HepG2 (cell line): Measurements from ENCODE around the gene JSRP1. TPM values are rescaled to one million over a fixed set of nuclear protein-coding genes. Genes with fewer than 3 reads are reported as not detected.
"Not testable (repeated sequence)": the region's sequence is repeated elsewhere in the genome, so short reads cannot be mapped to it uniquely, and the experiment has no call there.

Source experiments
- ATAC-seq: fragments of 200-7000 bp; cut with Tn5 transposase; 3 replicates; pipeline ENCODE4 v1.9.1; 2020; ENCODE audit warnings: mild to moderate bottlenecking, moderate library complexity
- BruUV-seq: library from RNA; stranded (reverse); fragments of 400-500 nt; replicated peaks from 2 replicates; lab custom pipeline; 2021; lab: Mats Ljungman, UMichigan
- CTCF ChIA-PET: fragments of 300-600 bp; formaldehyde crosslinking; extraction: SDS; loops from one replicate; lab custom pipeline; 2021; ENCODE audit warnings: low total read pairs, inconsistent platforms, low intra/inter-chr PET ratio; lab: Yijun Ruan, JAX
- POLR2A ChIA-PET: fragments of 350-600 bp; sonication (Branson Sonifier 250); formaldehyde crosslinking; loops from one replicate; lab custom pipeline; 2020; ENCODE audit warnings: antibody characterized with exemption, inconsistent platforms; lab: Yijun Ruan, JAX
- DNase-seq: peaks from one replicate; pipeline ENCODE4 v3.0.0-alpha.2; 2015; ENCODE audit warnings: low spot score
- FAIRE-seq: peaks from 3 replicates; lab custom pipeline; 2011; peaks lifted over from hg19 to GRCh38; lab: Jason Lieb, UNC
- H2AFZ ChIP-seq: one replicate; pipeline ENCODE4 v1.6.1; 2011; ENCODE audit warnings: low read length, inconsistent platforms
- H3K27ac ChIP-seq: fragments of 300-600 bp; 3 replicates; pipeline ENCODE4 v1.8.0; 2011; ENCODE audit warnings: mixed run types, mild to moderate bottlenecking, mixed read lengths, low read length, inconsistent platforms; ENCODE audit not compliant: insufficient read depth; ENCODE audit errors: extremely low read length
- H3K27me3 ChIP-seq, 2 experiments: fragments of 200-600 bp in 1 of 2; 2 replicates in 1 of 2; 3 replicates in 1 of 2; pipeline versions ENCODE4 v1.6.0 to v1.8.0; 2011; ENCODE audit warnings: low read length in 2 of 2, mild to moderate bottlenecking in 2 of 2, moderate library complexity in 2 of 2, inconsistent platforms in 1 of 2; ENCODE audit not compliant: insufficient read depth in 2 of 2, control insufficient read depth in 1 of 2
- H3K36me3 ChIP-seq, 2 experiments: fragments of 200-600 bp in 1 of 2; replicated peaks in 1 of 2; 2 replicates in 1 of 2; 3 replicates in 1 of 2; pipeline versions ENCODE4 v1.5.1 to v1.8.0; 2011; ENCODE audit warnings: low read length in 2 of 2, inconsistent platforms in 1 of 2; ENCODE audit not compliant: insufficient read depth in 2 of 2, control insufficient read depth in 1 of 2
- H3K4me1 ChIP-seq: 2 replicates; pipeline ENCODE4 v1.5.1; 2012; ENCODE audit warnings: low read length, inconsistent platforms; ENCODE audit not compliant: insufficient read depth
- H3K4me2 ChIP-seq: 2 replicates; pipeline ENCODE4 v1.6.0; 2011; ENCODE audit warnings: low read depth, low read length, inconsistent platforms
- H3K4me3 ChIP-seq, 3 experiments: fragments of 200-600 bp in 1 of 3; sonication (generic), shearing (Covaris generic) in 1 of 3; replicated peaks in 1 of 3; 2 replicates each; pipeline ENCODE4 v1.5.1; 2011 to 2016; ENCODE audit warnings: low read length in 3 of 3, inconsistent platforms in 2 of 3, low read depth in 2 of 3, mild to moderate bottlenecking in 2 of 3, control low read depth in 1 of 3, mixed read lengths in 1 of 3; ENCODE audit not compliant: insufficient read depth in 1 of 3
- H3K79me2 ChIP-seq: one replicate; pipeline ENCODE4 v1.6.1; 2011; ENCODE audit warnings: low read length, inconsistent platforms; ENCODE audit not compliant: insufficient read depth
- H3K9ac ChIP-seq: 2 replicates; pipeline ENCODE4 v1.6.0; 2011; ENCODE audit warnings: mild to moderate bottlenecking, low read depth, low read length, inconsistent platforms; ENCODE audit not compliant: insufficient read depth
- H3K9me3 ChIP-seq: 2 replicates; pipeline ENCODE4 v1.5.1; 2012; ENCODE audit warnings: mild to moderate bottlenecking, low read length
- H4K20me1 ChIP-seq: 2 replicates; pipeline ENCODE4 v1.6.0; 2011; ENCODE audit warnings: inconsistent platforms, mild to moderate bottlenecking, low read length, moderate library complexity; ENCODE audit not compliant: insufficient read depth
- BCL3 ChIP-seq: sonication (generic); formaldehyde crosslinking; IDR thresholded peaks from 2 replicates; pipeline ENCODE4 v1.5.1; 2020; ENCODE audit warnings: mild to moderate bottlenecking, missing genetic modification reagents, moderate library complexity
- FOXK2 ChIP-seq: fragments of 450-650 bp; IDR thresholded peaks from 2 replicates; pipeline ENCODE4 v1.6.1; 2016
- TCF7 ChIP-seq: sonication (generic); IDR thresholded peaks from 2 replicates; pipeline ENCODE4 v1.6.1; 2016; ENCODE audit warnings: antibody characterized with exemption, low read depth
- ZMYM3 ChIP-seq: sonication (generic); formaldehyde crosslinking; IDR thresholded peaks from 2 replicates; pipeline ENCODE4 v1.5.1; 2020; ENCODE audit warnings: mild to moderate bottlenecking, missing genetic modification reagents
- ZNF768 ChIP-seq: sonication (generic); formaldehyde crosslinking; IDR thresholded peaks from 2 replicates; pipeline ENCODE4 v1.4.0; 2020; ENCODE audit warnings: missing genetic modification reagents
- WGBS: methylation state at CpG from one replicate; pipeline ENCODE4 v1.1.6; 2017; ENCODE audit warnings: low lambda C conversion rate; 5-methylcytosine and 5-hydroxymethylcytosine counted together
- in situ Hi-C: cut with HindIII; loops from 2 replicates; pipeline ENCODE4 v1.10.0; 2017; ENCODE audit warnings: low pct_unique_long_range_greater_than_20kb; ENCODE audit not compliant: extremely low pct_ligation_motif_present
- intact Hi-C: fragments of 100-400 bp; cut with micrococcal nuclease; formaldehyde crosslinking; loops from one replicate; pipeline ENCODE4 v1.10.0; 2022; ENCODE audit not compliant: unreplicated experiment
- polyA plus RNA-seq, 8 experiments: library from polyadenylated mRNA; depleted of rRNA in 3 of 8; stranded (reverse) in 7 of 8; unstranded in 1 of 8; fragments of >200 nt; fragmentation: Illumina TruSeq in 4 of 8; extraction: Trizol in 4 of 8; gene quantifications; 2 replicates each; pipeline versions ENCODE4 v1.2.1 to v1.2.3, GENCODE V29; 2011 to 2016; ENCODE audit warnings: low read depth in 4 of 8, missing spikeins in 1 of 8, mixed read lengths in 1 of 8; ENCODE audit not compliant: insufficient read depth in 1 of 8
- total RNA-seq, 5 experiments: library from RNA; depleted of rRNA; stranded (reverse); fragments of >200 nt; fragmentation: Illumina TruSeq; extraction: Trizol; gene quantifications; 2 replicates each; pipeline ENCODE4 v1.2.3, GENCODE V29; 2016; ENCODE audit warnings: low read depth in 1 of 5

Gene JSRP1
- total and polyA plus RNA-seq, 2 of the 13 experiments (the other 11 are each of a cell fraction or from before 2014, with no cell fraction given) = 0.16 to 0.38 TPM

GRCh38 chr19:2282062-2282861, 26.0 kb upstream of the JSRP1 start, which contains the start of gene PEAK3 (continued):
- TF ChIP-seq BCL3 (CRISPR knock-in tag) (no peak), TCF7 (no peak), FOXK2 (no peak)

DNA sequence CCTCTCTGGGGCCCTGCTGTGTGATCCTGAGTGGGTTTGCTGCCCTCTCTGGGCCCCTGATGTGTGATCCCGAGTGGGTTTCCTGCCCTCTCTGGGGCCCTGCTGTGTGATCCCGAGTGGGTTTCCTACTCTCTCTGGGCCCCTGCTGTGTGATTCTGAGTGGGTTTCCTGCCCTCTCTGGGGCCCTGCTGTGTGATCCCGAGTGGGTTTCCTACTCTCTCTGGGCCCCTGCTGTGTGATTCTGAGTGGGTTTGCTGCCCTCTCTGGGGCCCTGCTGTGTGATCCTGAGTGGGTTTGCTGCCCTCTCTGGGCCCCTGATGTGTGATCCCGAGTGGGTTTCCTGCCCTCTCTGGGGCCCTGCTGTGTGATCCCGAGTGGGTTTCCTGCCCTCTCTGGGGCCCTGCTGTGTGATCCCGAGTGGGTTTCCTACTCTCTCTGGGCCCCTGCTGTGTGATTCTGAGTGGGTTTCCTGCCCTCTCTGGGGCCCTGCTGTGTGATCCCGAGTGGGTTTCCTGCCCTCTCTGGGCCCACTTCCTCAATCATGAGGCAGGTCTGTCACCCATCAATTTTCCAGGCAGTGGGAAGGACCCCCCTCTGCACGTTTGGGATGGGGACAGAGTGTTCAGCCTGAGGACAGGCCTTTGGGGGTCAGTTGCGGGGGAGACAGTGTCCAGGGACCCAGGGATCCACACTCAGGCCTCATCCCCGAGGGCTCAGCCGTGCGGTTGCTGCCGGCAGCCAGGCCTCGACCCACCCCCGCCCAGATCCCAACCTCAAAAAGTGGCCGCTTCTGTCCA, 25.2 kb upstream of the JSRP1 start:
- 7% methylated on average over 2 of the region's 16 CpGs for WGBS
- CTCF ChIA-PET, in situ Hi-C loops, H3K9me3 ChIP-seq, H4K20me1 ChIP-seq, H3K36me3 ChIP-seq, intact Hi-C loops, DNase-seq, POLR2A ChIA-PET, H2AFZ ChIP-seq, H3K79me2 ChIP-seq, H3K9ac ChIP-seq, FAIRE-seq, H3K27ac ChIP-seq, BruUV-seq: not testable (repeated sequence)
- Histone ChIP-seq H3K4me1 (peaks cover 20% of the 10 kb centered on the region), H3K4me2 (peak overlapping the region; percentile 62; the same call in 1 of the 2 replicates), H3K27me3 (peaks cover 2 to 25% of the 10 kb centered on the region in 2 experiments; a peak in 4 of 5 replicates), H3K4me3 (peak overlapping the region in 2 of 3 experiments; percentile 23 to 57; a peak in 3 of 6 replicates)
- ATAC-seq = peak; percentile 21
- TF ChIP-seq ZNF768 (CRISPR knock-in tag) (peak; percentile 95), ZMYM3 (peak; percentile 30; the same call in 1 of the 2 replicates)
